Ovary (tissue), 9 donors: ENCODE measurements around the gene GLP1R. TPM values are rescaled to one million over a fixed set of nuclear protein-coding genes. Genes with fewer than 3 reads are reported as not detected.

Experiments used
- DNase-seq, 5 donors: peaks; one replicate each; pipeline ENCODE4 v3.0.0-alpha.2; 2019 to 2020
- H3K27ac ChIP-seq, 2 donors: fragments of 200-600 bp; one replicate each; pipeline versions ENCODE4 v1.5.1 to v1.8.0; 2019 to 2022
- H3K27me3 ChIP-seq: fragments of 200-600 bp; one replicate; pipeline ENCODE4 v1.8.0; 2022
- H3K36me3 ChIP-seq: fragments of 200-600 bp; sonication (generic); one replicate; pipeline ENCODE4 v1.5.1; 2019
- H3K4me1 ChIP-seq: one replicate; pipeline ENCODE4 v1.8.1; 2013; ENCODE audit warnings: mild to moderate bottlenecking, moderate library complexity; ENCODE audit not compliant: insufficient read depth
- H3K4me3 ChIP-seq: fragments of 200-600 bp; sonication (generic); one replicate; pipeline ENCODE4 v1.5.1; 2017
- H3K9me3 ChIP-seq, 2 donors: fragments of 200-600 bp in 1 of 2; sonication (generic) in 1 of 2; one replicate each; pipeline versions ENCODE4 v1.5.1 to v1.8.1; 2013 to 2019; ENCODE audit warnings: mild to moderate bottlenecking in 1 of 2, moderate library complexity in 1 of 2
- EP300 ChIP-seq: sonication (generic); formaldehyde crosslinking; IDR thresholded peaks from one replicate; pipeline ENCODE4 v1.6.1; 2017; ENCODE audit warnings: antibody characterized with exemption
- POLR2A ChIP-seq: fragments of 450-650 bp; IDR thresholded peaks from one replicate; pipeline ENCODE4 v1.6.1; 2017; ENCODE audit warnings: antibody characterized with exemption, mild to moderate bottlenecking, moderate library complexity
- WGBS, 3 donors: extraction: QIAGEN DNeasy Blood & Tissue Kit in 1 of 3; methylation state at CpG; one replicate each; pipeline versions ENCODE4 v1.1.5 to v1.1.7; 2013 to 2017; 5-methylcytosine and 5-hydroxymethylcytosine counted together
- intact Hi-C, 4 donors: fragments of 100-400 bp; cut with DNase I; formaldehyde crosslinking; loops; one replicate each; pipeline versions ENCODE4 v1.11.0 to v1.15.1; 2022 to 2023
- polyA plus RNA-seq, 2 donors: library from polyadenylated mRNA; stranded (reverse); fragments of 200-250 nt in 1 of 2; fragments of 350-450 nt in 1 of 2; fragmentation: Illumina TruSeq in 1 of 2; extraction: RNeasy Lipid Tissue Mini Kit (QIAGEN cat#74804) in 1 of 2; gene quantifications; one replicate each; pipeline ENCODE4 v1.2.3, GENCODE V29; 2013 to 2014
- total RNA-seq, 7 donors: library from RNA; depleted of rRNA in 2 of 7; stranded (reverse); fragments of >200 nt in 2 of 7; fragmentation: NEBNext Ultra II Directional in 3 of 7; extraction: Animal tissue kit (Norgen Biotek cat#: 25700) in 3 of 7; gene quantifications; one replicate each; pipeline versions ENCODE4 v1.1.0 to v1.2.4, GENCODE V29; 2016 to 2023
- TF ChIP-seq, protein P1 (sequence below), 3 donors: fragments of 450-650 bp in 2 of 3; fragments of 200-600 bp in 1 of 3; IDR thresholded peaks; one replicate each; pipeline versions ENCODE4 v1.5.1 to v1.8.0; 2016 to 2022; ENCODE audit warnings: antibody characterized with exemption in 3 of 3, mild to moderate bottlenecking in 1 of 3
- donor health status: DM: no; HTN: no; CAD: no; lungs with moderate emphysema.
- donor health status: DM: no; HTN: no; CAD: no.
- donor health status: Bipolar disorder and iron deficiency.
- donor health status: DM: yes; HTN: yes; CAD: no.
- donor health status: DM: no; HTN: no; CAD: no.
- donor health status: DM: yes; HTN: yes; CAD: no.

The GLP1R gene
- total and polyA plus RNA-seq, 9 donors, result 0.08 TPM; not detected in 8

- intact Hi-C loops, result no loop called here
- 67 to 81% (median 73%) methylated on average over 7 of the region's 7 CpGs for WGBS, 3 donors
- Histone ChIP-seq H3K4me1 (no peaks in the 10 kb centered on the region), H3K4me3 (no peak overlapping the region), H3K36me3 (no peaks in the 10 kb centered on the region), H3K27ac (no peak overlapping the region), H3K9me3 (no peaks in the 10 kb centered on the region), H3K27me3 (no peaks in the 10 kb centered on the region)
- no peak for DNase-seq
- TF ChIP-seq EP300, result no peak
- no peak for TF ChIP-seq POLR2A
- TF ChIP-seq, protein P1, sequence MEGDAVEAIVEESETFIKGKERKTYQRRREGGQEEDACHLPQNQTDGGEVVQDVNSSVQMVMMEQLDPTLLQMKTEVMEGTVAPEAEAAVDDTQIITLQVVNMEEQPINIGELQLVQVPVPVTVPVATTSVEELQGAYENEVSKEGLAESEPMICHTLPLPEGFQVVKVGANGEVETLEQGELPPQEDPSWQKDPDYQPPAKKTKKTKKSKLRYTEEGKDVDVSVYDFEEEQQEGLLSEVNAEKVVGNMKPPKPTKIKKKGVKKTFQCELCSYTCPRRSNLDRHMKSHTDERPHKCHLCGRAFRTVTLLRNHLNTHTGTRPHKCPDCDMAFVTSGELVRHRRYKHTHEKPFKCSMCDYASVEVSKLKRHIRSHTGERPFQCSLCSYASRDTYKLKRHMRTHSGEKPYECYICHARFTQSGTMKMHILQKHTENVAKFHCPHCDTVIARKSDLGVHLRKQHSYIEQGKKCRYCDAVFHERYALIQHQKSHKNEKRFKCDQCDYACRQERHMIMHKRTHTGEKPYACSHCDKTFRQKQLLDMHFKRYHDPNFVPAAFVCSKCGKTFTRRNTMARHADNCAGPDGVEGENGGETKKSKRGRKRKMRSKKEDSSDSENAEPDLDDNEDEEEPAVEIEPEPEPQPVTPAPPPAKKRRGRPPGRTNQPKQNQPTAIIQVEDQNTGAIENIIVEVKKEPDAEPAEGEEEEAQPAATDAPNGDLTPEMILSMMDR (IDR thresholded peaks at IDR 0.05), result no peak
These were observed 19.8 kb downstream of the GLP1R start for GRCh38 chr6:39068391-39068790.

DNA sequence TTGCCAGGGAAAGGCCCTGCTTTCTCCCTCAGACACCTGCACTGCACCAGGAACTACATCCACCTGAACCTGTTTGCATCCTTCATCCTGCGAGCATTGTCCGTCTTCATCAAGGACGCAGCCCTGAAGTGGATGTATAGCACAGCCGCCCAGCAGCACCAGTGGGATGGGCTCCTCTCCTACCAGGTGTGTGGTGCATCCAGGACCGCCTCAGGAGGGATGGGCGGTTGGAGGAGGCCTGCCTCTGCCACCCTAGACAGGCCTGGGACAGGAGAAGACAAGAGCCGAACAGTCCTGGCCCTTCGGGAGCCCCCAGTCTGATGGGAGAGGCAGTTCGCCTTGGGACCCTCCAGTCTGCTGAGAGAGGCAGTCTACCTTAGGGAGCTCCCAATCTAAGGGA is 24.2 kb downstream of the GLP1R start:
- H3K36me3 ChIP-seq, result no peaks in the 10 kb centered on the region
- 91 to 93% (median 91%) methylated on average over 9 of the region's 9 CpGs for WGBS, 3 donors

DNA sequence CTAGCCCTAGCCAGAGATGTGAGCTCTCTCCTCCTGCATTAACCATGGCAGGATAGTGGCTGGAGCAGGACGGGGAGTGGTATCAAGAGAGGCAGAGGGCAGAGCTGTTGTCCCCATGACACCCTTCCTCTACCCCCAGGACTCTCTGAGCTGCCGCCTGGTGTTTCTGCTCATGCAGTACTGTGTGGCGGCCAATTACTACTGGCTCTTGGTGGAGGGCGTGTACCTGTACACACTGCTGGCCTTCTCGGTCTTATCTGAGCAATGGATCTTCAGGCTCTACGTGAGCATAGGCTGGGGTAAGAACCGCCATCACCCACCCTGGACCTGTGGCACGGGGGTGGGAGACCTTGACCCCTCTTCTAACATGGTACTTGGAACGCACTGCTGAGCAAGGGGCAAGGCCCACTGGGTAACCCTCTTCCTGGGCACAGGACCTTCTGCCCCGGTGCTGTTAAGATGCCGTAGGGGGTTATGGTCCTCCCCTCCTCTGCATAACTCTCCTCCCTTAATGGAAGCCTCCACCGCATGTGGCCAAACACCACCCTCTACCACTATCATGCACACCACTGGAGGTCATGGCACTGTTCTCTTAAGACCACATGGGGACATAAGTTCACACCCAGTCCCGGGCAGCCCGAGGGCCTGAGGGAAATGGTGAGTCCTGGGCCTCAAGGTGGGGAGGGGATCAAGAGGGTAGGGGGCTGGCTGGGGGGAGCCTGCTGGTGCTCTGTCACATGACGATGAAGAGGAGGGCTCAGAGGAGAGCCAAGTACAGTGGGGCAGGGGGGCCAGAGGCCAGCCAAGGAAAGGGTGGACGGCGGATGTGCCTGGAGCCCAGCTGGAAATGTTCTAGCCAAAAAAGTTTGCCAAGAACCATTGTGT is 25.1 kb downstream of the GLP1R start:
- H3K27ac ChIP-seq, result no peak overlapping the region
- no peak for TF ChIP-seq POLR2A
- TF ChIP-seq, protein P1 (IDR thresholded peaks at IDR 0.05), result no peak
- TF ChIP-seq EP300, result no peak
- H3K27me3 ChIP-seq, result no peaks in the 10 kb centered on the region
- H3K4me1 ChIP-seq, result no peaks in the 10 kb centered on the region
- WGBS, 3 donors, result 74 to 80% (median 78%) methylated on average over 17 of the region's 17 CpGs
- no peaks in the 10 kb centered on the region for H3K36me3 ChIP-seq
- H3K9me3 ChIP-seq, result no peaks in the 10 kb centered on the region
- no peak for DNase-seq
- intact Hi-C loops, result no loop called here
- no peak overlapping the region for H3K4me3 ChIP-seq

More for the DNA sequence above, 24.2 kb downstream of the GLP1R start:
- intact Hi-C loops, result no loop called here
- Histone ChIP-seq H3K27me3 (no peaks in the 10 kb centered on the region), H3K9me3 (no peaks in the 10 kb centered on the region), H3K4me3 (no peak overlapping the region), H3K27ac (no peak overlapping the region), H3K4me1 (no peaks in the 10 kb centered on the region)
- DNase-seq, result no peak
- TF ChIP-seq POLR2A (no peak), EP300 (no peak)
- TF ChIP-seq, protein P1 (IDR thresholded peaks at IDR 0.05), result no peak

DNA sequence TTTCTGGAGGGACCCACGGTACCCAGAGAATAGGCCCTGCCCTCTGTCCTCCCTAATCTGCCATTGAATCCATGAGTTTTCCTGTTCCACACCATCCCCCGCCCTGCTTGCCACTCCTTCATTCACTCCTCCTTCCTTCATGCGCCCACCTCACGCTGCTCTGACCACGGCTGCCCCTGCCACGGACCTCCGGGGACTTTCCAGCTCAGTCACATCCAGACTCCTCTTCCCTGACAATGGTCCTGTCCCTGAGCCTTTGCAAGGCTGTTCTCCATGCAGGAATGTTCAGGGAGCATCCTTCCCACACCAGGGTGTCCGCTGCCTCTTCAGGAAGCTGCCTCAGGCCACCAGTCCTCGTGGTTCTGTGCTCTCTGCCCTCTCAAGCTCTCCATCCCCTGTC is 25.9 kb downstream of the GLP1R start:
- TF ChIP-seq EP300 (no peak), POLR2A (no peak)
- TF ChIP-seq, protein P1 (IDR thresholded peaks at IDR 0.05), result no peak
- H3K9me3 ChIP-seq, result no peaks in the 10 kb centered on the region
- H3K27ac ChIP-seq, result no peak overlapping the region
- no peaks in the 10 kb centered on the region for H3K36me3 ChIP-seq
- 73 to 78% (median 75%) methylated on average over 9 of the region's 9 CpGs for WGBS, 3 donors
- no peak for DNase-seq
- no peaks in the 10 kb centered on the region for H3K27me3 ChIP-seq
- H3K4me3 ChIP-seq, result no peak overlapping the region
- intact Hi-C loops, result no loop called here
- no peaks in the 10 kb centered on the region for H3K4me1 ChIP-seq
